SH-SY5Y (cell line): Measurements from ENCODE around the gene TTN.
A peak's percentile ranks its signal among the peaks of the same experiment; 100 is the strongest.

Experiments
- GATA2 ChIP-seq: IDR thresholded peaks from 2 replicates; pipeline ENCODE4 v1.6.1; 2011; ENCODE audit warnings: mild to moderate bottlenecking, low read depth, low read length
- GATA3 ChIP-seq: IDR thresholded peaks from 2 replicates; pipeline ENCODE4 v1.6.1; 2011; ENCODE audit warnings: low read depth, mild to moderate bottlenecking, low read length, moderate library complexity

The TTN gene

DNA sequence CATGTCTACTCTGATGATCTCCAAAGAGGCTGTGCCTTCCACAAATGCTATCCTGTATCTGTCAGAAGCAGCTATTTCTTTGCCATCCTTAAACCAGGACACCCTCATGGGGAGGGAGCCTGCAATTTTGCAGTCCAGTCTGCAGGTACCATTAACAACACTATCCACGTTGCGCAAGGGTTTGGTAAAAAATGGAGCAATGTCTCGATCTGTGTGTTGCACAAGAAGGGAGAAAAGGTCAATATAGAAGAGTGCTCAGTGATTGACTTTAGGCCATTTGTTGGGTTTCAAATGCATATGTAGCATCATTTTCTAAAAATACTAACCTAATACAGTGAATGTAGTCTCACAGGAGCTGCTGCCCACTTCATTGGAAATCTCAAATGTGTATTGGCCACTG lies 74.3 kb downstream of the TTN start:
- TF ChIP-seq GATA3 (no peak), GATA2 (no peak)

DNA sequence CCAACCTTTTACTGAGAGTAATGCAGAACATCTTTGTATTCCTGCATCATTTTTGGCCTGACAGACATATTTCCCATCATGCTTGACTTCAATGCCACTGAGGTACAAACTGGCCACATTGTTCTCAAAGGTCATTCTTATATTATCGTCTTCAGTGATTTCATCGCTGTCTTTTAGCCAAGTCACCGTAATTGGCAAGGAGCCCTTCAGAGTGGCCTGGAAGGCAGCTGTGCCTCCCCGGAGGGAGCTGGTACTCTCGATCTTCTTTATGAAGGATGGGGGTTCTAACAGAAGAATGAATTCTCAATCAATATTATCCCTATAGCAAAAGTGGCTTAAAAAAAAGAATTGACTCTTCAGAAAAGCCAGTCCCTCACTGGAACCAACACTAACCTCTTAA lies 75.9 kb downstream of the TTN start:
- TF ChIP-seq GATA3: no peak
- TF ChIP-seq GATA2: no peak

DNA sequence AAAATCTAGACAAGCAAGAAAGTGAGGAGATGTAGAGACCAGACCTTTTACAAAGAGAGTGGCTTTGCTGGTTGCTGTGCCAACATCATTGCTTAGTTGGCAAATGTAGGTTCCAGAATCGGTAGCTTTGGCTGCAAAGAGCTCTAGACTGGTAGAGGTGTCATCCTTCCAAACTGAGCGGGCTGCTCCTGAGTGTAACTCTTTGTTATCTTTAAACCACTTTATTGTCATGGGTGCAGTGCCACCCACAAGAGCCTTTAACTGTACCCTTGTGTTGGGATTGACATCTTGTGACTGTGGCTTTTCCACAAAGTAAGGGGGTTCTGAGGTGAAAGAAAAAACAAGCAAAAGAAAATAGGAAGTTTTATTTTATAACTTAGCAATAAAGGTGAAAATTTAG lies 77.2 kb downstream of the TTN start:
- TF ChIP-seq GATA2 (no peak), GATA3 (no peak)

GRCh38 chr2:178723786-178724346 lies 83.4 kb downstream of the TTN start:
- TF ChIP-seq GATA3: no peak
- no peak for TF ChIP-seq GATA2

DNA sequence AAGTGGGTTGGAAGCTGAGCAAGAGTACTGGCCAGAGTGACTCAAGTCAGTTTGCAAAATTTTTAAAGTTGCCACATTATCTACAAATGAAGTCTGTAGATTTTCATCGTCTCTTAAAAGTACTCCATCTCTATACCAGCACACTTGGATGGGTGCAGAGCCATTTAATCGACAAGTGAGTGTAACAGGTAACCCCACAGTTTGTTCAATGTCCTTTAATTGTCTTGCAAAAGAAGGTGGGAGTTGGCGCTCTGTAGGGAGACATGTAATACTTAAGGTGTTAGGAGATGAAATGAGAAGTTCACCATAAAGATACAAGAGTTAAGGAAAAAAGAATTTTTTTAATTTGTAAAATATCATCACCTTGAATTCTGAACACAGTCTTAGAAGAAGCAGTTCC lies 84.9 kb downstream of the TTN start:
- TF ChIP-seq GATA3: no peak
- no peak for TF ChIP-seq GATA2

DNA sequence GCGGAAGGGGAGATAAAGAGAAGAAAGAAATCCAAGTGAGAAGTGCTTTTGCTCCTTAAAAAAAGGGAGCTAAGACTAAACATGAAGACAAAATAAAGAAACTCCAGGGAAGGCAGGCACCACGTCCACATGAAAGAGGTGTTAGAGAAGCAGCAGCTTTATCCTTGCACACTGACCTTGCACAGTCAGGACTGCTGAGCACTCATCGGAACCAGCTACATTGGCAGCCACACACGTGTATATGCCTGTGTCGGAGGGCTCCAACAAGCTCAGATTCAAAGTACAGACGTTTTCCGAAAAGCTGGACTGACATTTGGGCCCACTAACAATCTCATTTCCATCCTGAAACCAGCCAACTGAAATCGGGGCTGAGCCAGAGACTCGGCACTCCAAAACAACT lies 88.2 kb downstream of the TTN start:
- no peak for TF ChIP-seq GATA3
- TF ChIP-seq GATA2: no peak

DNA sequence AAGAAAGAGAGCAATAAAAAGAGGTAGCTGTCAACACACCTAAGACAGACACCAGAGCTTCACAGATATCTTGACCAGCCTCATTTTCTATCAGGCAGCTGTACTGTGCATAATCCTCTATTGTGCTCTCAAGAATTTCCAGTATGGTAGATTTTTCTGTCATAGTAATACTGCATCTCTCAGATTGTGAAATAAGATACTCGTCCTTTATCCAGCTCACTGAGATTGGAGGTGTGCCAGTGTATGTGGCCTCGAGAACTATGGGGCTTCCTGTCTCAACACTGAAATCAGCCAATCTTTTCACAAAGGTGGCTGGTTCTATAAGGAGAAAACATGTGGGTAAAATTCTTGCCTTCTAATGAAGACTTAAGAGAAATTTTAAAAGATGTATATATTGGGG lies 88.9 kb downstream of the TTN start:
- no peak for TF ChIP-seq GATA2
- no peak for TF ChIP-seq GATA3

GRCh38 chr2:178716394-178716793 lies 90.8 kb downstream of the TTN start:
- TF ChIP-seq GATA2 (peak; percentile 85), GATA3 (peak; percentile 97)

GRCh38 chr2:178715366-178715765 lies 91.9 kb downstream of the TTN start:
- TF ChIP-seq GATA2 (no peak), GATA3 (no peak)

DNA sequence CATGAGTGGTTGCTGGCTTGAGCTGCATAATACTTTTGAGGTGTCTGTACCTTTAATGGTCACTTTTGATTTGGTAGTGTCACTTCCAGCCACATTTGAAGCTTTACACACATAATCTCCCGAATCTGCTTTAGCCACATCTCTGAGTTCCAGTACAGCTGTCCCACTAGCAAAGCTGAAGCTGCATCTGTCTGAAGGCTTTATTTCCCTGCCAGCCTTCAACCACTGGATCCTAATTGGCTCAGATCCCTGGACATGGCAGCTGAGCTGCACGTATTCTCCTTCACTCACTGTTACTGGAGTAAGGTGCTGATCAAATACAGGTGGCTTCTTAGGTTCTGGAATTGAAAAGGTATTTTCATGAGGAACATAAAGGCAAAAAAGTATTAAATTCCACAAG lies 99.7 kb downstream of the TTN start:
- TF ChIP-seq GATA3 (no peak), GATA2 (no peak)

GRCh38 chr2:178704876-178705275 lies 102.3 kb downstream of the TTN start:
- no peak for TF ChIP-seq GATA3
- TF ChIP-seq GATA2: no peak

GRCh38 chr2:178702361-178702760 lies 104.9 kb downstream of the TTN start:
- TF ChIP-seq GATA2: no peak

DNA sequence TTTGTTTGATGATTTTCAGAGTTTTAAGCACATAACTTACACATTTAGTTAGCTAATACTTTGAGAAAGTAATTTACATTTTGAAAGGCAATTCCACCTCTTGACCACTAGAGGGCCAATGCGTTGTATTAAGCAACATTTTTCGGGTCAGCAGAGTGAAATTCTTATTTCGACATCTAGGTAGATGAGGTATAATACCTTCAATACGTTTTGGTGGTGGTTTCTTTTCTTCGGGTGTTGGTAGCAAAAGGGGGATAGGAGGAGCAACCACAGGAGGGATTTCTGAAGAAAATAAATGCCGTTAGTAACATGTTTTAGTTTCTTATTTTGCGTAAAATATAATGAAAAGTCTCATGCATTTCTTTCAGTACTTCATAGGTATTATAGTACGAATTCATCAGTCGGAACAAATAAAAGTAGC lies 106.3 kb downstream of the TTN start:
- TF ChIP-seq GATA2 (no peak), GATA3 (no peak)

GRCh38 chr2:178700136-178700535 lies 107.1 kb downstream of the TTN start:
- TF ChIP-seq GATA3: no peak
- no peak for TF ChIP-seq GATA2

DNA sequence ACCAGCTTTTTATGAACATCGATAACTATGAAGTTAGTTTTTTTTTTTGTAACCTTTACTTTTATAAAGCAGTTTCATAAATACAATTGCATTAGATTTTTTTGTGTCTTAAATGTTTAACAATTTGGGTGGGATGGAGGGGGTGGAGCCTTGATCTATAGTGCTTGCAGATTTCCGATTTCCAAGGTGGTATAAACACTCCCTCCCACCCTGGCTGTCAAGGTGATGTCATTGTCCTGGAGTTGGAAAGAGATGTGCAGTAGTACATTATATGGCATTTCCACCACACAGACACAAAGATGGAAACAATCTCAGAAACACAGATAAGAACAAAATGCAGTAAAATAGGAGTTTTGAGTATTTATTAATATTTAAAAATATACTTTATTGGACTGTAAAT lies 114.4 kb downstream of the TTN start:
- no peak for TF ChIP-seq GATA3
- TF ChIP-seq GATA2: no peak

DNA sequence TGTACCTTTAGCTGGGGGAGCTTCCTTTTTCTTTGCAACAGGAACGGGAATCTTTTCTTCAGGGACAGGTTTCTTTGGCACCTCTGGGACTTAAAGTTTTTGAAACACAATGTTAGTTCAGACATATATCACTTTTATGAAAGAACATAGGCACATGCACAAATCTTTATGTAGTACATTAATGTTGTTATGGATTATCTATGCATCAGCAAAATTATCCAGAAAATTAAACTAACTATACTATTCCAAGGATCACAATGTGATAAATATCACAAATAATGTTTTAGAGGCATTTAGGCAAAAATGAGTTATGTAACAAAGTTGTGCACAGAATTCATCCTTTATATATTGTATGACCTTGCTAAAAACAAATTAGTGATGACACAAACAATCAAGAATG lies 117.4 kb downstream of the TTN start:
- no peak for TF ChIP-seq GATA3
- TF ChIP-seq GATA2: no peak

DNA sequence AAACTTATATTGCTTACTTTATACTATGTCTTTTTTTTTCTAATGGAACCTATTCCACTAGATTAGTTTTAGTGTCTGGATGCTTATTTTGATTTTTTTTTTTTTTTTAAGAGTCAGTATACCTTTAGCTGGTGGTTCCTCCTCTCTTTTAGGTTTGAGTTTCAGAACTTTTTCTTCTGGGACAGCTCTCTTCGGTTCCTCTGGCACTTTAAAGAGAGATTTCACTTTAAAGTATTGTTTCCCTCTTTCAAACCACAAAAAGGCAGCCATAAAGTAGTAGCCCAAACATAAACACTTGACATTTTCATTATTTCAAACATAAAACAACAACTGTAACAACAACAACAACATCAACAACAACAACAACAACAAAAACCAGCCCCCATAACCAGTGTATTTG lies 123.3 kb downstream of the TTN start:
- TF ChIP-seq GATA2: no peak
